SK-N-SH treated with all-trans-retinoic acid at 6 μM for 48 hours (cell line): Measurements from ENCODE around the gene SLC12A7.

Experiments
- ATAC-seq: fragments of 200-7000 bp; cut with Tn5 transposase; 3 replicates; pipeline ENCODE4 v1.9.1; 2020; ENCODE audit warnings: mild to moderate bottlenecking, moderate library complexity
- ARNTL ChIP-seq: fragments of 450-650 bp; formaldehyde crosslinking; IDR thresholded peaks from 2 replicates; pipeline ENCODE4 v1.5.0; 2020; ENCODE audit warnings: low read depth, mild to moderate bottlenecking, moderate library complexity, borderline replicate concordance
- BACH2 ChIP-seq: fragments of 250-450 bp; sonication (Bioruptor Pico); IDR thresholded peaks from 2 replicates; pipeline ENCODE4 v1.9.0; 2021; ENCODE audit warnings: mild to moderate bottlenecking, borderline replicate concordance
- CREB5 ChIP-seq: fragments of 250-450 bp; sonication (Bioruptor Pico); IDR thresholded peaks from 2 replicates; pipeline ENCODE4 v1.5.1; 2020; ENCODE audit warnings: low read depth, mild to moderate bottlenecking, moderate library complexity
- CSDC2 ChIP-seq: fragments of 250-450 bp; sonication (Bioruptor Pico); IDR thresholded peaks from 2 replicates; pipeline ENCODE4 v1.5.0; 2020; ENCODE audit warnings: mild to moderate bottlenecking, moderate library complexity
- CSRNP3 ChIP-seq: fragments of 250-450 bp; sonication (Bioruptor Pico); IDR thresholded peaks from 2 replicates; pipeline ENCODE4 v1.5.1; 2021; ENCODE audit warnings: mild to moderate bottlenecking, moderate library complexity
- ESRRG ChIP-seq: fragments of 250-450 bp; sonication (Bioruptor Pico); IDR thresholded peaks from 2 replicates; pipeline ENCODE4 v1.6.1; 2021; ENCODE audit warnings: mild to moderate bottlenecking
- GLIS3 ChIP-seq: fragments of 250-450 bp; sonication (Bioruptor Pico); IDR thresholded peaks from 2 replicates; pipeline ENCODE4 v1.5.0; 2020; ENCODE audit warnings: mild to moderate bottlenecking, moderate library complexity
- ISL1 ChIP-seq: fragments of 250-450 bp; sonication (Bioruptor Pico); IDR thresholded peaks from 2 replicates; pipeline ENCODE4 v2.1.2; 2022; ENCODE audit warnings: mild to moderate bottlenecking, moderate library complexity
- OSR1 ChIP-seq: fragments of 250-450 bp; sonication (Bioruptor Pico); IDR thresholded peaks from 2 replicates; pipeline ENCODE4 v1.8.0; 2022; ENCODE audit warnings: moderate library complexity, mild to moderate bottlenecking, inconsistent platforms
- PATZ1 ChIP-seq: fragments of 250-450 bp; sonication (Bioruptor Pico); IDR thresholded peaks from 2 replicates; pipeline ENCODE4 v1.8.0; 2020; ENCODE audit warnings: mild to moderate bottlenecking, moderate library complexity, borderline replicate concordance
- POU6F1 ChIP-seq: fragments of 250-450 bp; sonication (Bioruptor Pico); IDR thresholded peaks from 2 replicates; pipeline ENCODE4 v1.8.0; 2021; ENCODE audit warnings: low read depth, mild to moderate bottlenecking, moderate library complexity, borderline replicate concordance
- PPARA ChIP-seq: fragments of 250-450 bp; sonication (Bioruptor Pico); IDR thresholded peaks from 2 replicates; pipeline ENCODE4 v1.5.0; 2020; ENCODE audit warnings: mild to moderate bottlenecking, borderline replicate concordance
- RARB ChIP-seq: fragments of 250-450 bp; sonication (Bioruptor Pico); IDR thresholded peaks from 2 replicates; pipeline ENCODE4 v1.8.0; 2021; ENCODE audit warnings: mild to moderate bottlenecking, moderate library complexity
- SNAI2 ChIP-seq: fragments of 250-450 bp; sonication (Bioruptor Pico); IDR thresholded peaks from 2 replicates; pipeline ENCODE4 v1.5.0; 2020; ENCODE audit warnings: mild to moderate bottlenecking, moderate library complexity
- TCF4 ChIP-seq: fragments of 250-450 bp; sonication (Bioruptor Pico); IDR thresholded peaks from 2 replicates; pipeline ENCODE4 v1.8.0; 2021; ENCODE audit warnings: mild to moderate bottlenecking, moderate library complexity, borderline replicate concordance
- TOX ChIP-seq: fragments of 250-450 bp; sonication (Bioruptor Pico); IDR thresholded peaks from 2 replicates; pipeline ENCODE4 v1.8.0; 2021; ENCODE audit warnings: mild to moderate bottlenecking, moderate library complexity, borderline replicate concordance
- TSHZ2 ChIP-seq: fragments of 250-450 bp; sonication (Bioruptor Pico); IDR thresholded peaks from 2 replicates; pipeline ENCODE4 v1.5.0; 2020; ENCODE audit warnings: mild to moderate bottlenecking, moderate library complexity
- ZC3H10 ChIP-seq: fragments of 250-450 bp; sonication (Bioruptor Pico); IDR thresholded peaks from 2 replicates; pipeline ENCODE4 v1.5.1; 2021; ENCODE audit warnings: mild to moderate bottlenecking, moderate library complexity
- ZFP3 ChIP-seq: fragments of 250-450 bp; sonication (Bioruptor Pico); IDR thresholded peaks from 2 replicates; pipeline ENCODE4 v1.5.0; 2020; ENCODE audit warnings: mild to moderate bottlenecking, moderate library complexity
- ZFP30 ChIP-seq: fragments of 450-650 bp; formaldehyde crosslinking; IDR thresholded peaks from 2 replicates; pipeline ENCODE4 v1.5.0; 2022; ENCODE audit warnings: mild to moderate bottlenecking, moderate library complexity
- ZNF565 ChIP-seq: fragments of 450-650 bp; formaldehyde crosslinking; conservative IDR thresholded peaks from 2 replicates; pipeline ENCODE4 v1.5.0; 2020; ENCODE audit warnings: low read depth, mild to moderate bottlenecking, moderate library complexity
- ZNF70 ChIP-seq: fragments of 450-650 bp; formaldehyde crosslinking; IDR thresholded peaks from 2 replicates; pipeline ENCODE4 v1.5.0; 2020; ENCODE audit warnings: mild to moderate bottlenecking, moderate library complexity
- ZNF8 ChIP-seq: fragments of 450-650 bp; formaldehyde crosslinking; IDR thresholded peaks from 2 replicates; pipeline ENCODE4 v1.5.0; 2020; ENCODE audit warnings: mild to moderate bottlenecking, moderate library complexity

SLC12A7 gene

GRCh38 chr5:1047332-1047965, 64.4 kb downstream of the SLC12A7 start:
- no peak for TF ChIP-seq ZFP3 (CRISPR knock-in tag)
- TF ChIP-seq TCF4, result no peak
- TF ChIP-seq PATZ1 (CRISPR knock-in tag), result no peak
- no peak for TF ChIP-seq CSRNP3 (CRISPR knock-in tag)
- TF ChIP-seq ARNTL (CRISPR knock-in tag), result no peak
- no peak for TF ChIP-seq ISL1 (CRISPR knock-in tag)
- no peak for TF ChIP-seq ZNF70
- TF ChIP-seq ESRRG (CRISPR knock-in tag), result no peak
- TF ChIP-seq RARB, result no peak
- no peak for TF ChIP-seq PPARA
- TF ChIP-seq ZNF565 (CRISPR knock-in tag), result no peak
- no peak for TF ChIP-seq CREB5 (CRISPR knock-in tag)
- TF ChIP-seq BACH2 (CRISPR knock-in tag), result no peak
- no peak for TF ChIP-seq GLIS3 (CRISPR knock-in tag)
- no peak for TF ChIP-seq POU6F1 (CRISPR knock-in tag)
- TF ChIP-seq ZC3H10 (CRISPR knock-in tag), result no peak
- ATAC-seq, result no peak

GRCh38 chr5:1045960-1046560, 65.8 kb downstream of the SLC12A7 start:
- TF ChIP-seq RARB (no peak), ZNF8 (CRISPR knock-in tag) (no peak), ISL1 (CRISPR knock-in tag) (no peak), CSDC2 (CRISPR knock-in tag) (no peak), OSR1 (no peak), ZNF70 (no peak), SNAI2 (CRISPR knock-in tag) (no peak), ZC3H10 (CRISPR knock-in tag) (no peak)
- no peak for ATAC-seq

- TF ChIP-seq ZNF8 (CRISPR knock-in tag) (no peak), SNAI2 (CRISPR knock-in tag) (no peak), CSDC2 (CRISPR knock-in tag) (no peak), ZFP30 (CRISPR knock-in tag) (no peak)
- no peak for ATAC-seq
Measured at GRCh38 chr5:1044117-1044516, 67.7 kb downstream of the SLC12A7 start.

GRCh38 chr5:1043327-1043726, 68.5 kb downstream of the SLC12A7 start:
- no peak for TF ChIP-seq ARNTL (CRISPR knock-in tag)
- TF ChIP-seq TCF4, result no peak
- no peak for TF ChIP-seq ZFP30 (CRISPR knock-in tag)
- TF ChIP-seq BACH2 (CRISPR knock-in tag), result no peak
- no peak for TF ChIP-seq CSRNP3 (CRISPR knock-in tag)
- TF ChIP-seq ZFP3 (CRISPR knock-in tag), result no peak
- TF ChIP-seq ESRRG (CRISPR knock-in tag), result no peak
- no peak for TF ChIP-seq ZNF8 (CRISPR knock-in tag)
- TF ChIP-seq TOX (CRISPR knock-in tag), result no peak
- TF ChIP-seq TSHZ2 (CRISPR knock-in tag), result no peak
- TF ChIP-seq, all 23 proteins: peak for 0
- no peak for ATAC-seq
